Adrenal gland (tissue), 5 donors: Measurements from ENCODE around the gene TBX6.

Source experiments
- CTCF ChIP-seq, 6 experiments: fragments of 450-650 bp in 4 of 6; fragments of 200-600 bp in 2 of 6; sonication (generic) in 1 of 6; IDR thresholded peaks; 1 replicate in 5 of 6; 2 replicates in 1 of 6; pipeline versions ENCODE4 v1.5.1 to v1.8.0; 2016 to 2021; ENCODE audit warnings: antibody characterized with exemption in 6 of 6, mild to moderate bottlenecking in 2 of 6, moderate library complexity in 1 of 6
- POLR2A ChIP-seq, 2 donors: fragments of 450-650 bp; IDR thresholded peaks; one replicate each; pipeline ENCODE4 v1.6.1; 2017; ENCODE audit warnings: antibody characterized with exemption in 2 of 2, mild to moderate bottlenecking in 2 of 2, moderate library complexity in 1 of 2
- donor health status: DM: no; HTN: no; CAD: no.

DNA sequence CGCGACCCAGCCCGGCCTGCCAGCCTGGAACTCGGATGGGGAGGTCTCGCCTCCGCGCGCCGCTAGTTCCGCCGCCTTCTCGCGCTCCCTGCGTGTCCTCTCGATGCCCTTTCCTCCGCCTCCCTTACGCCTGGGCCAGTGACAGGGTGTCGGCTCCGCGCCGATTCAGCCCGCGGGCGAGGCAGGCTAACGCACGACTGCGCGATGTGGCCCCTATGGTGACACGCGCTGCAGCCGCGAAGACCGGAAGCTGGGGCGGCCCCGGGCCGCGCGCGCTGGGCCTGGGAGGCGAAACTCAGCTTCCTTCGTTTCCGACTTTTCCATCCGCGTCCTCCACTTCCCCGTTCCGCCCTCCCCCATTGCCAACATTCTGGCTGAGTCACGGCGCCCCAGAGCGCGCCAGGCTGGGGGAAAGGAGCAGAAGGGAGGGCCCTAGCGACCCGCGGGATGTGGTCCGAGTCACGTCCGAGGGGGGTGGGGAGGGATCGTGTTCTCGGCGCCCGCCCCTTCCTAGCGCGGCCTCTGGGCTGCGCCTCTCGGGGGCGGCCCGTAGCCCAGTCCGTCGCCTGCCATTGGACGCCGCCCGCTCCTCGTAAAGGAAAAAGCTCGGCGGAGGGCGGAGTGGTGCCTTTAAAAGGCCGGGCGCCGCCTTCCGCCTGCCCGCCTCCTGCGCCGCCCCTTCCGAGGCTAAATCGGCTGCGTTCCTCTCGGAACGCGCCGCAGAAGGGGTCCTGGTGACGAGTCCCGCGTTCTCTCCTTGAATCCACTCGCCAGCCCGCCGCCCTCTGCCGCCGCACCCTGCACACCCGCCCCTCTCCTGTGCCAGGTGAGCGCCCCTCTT lies 26.4 kb downstream of the TBX6 start, which contains the start of gene ALDOA:
- TF ChIP-seq CTCF (IDR thresholded peaks at IDR 0.05) (peak in 1 of 6 experiments; percentile 29), POLR2A (IDR thresholded peaks at IDR 0.05) (peak; percentile 99)
